ENCODE data around the gene SLC16A11. TPM values are rescaled to one million over a fixed set of nuclear protein-coding genes. Genes with fewer than 3 reads are reported as not detected.

SLC16A11 gene
- total and polyA plus RNA-seq, 2 donors (not counting 1 experiment from before 2014, with no cell fraction given) = 10.0 to 31.9 TPM

GRCh38 chr17:7016886-7017826 is 26.7 kb downstream of the SLC16A11 start:
- peaks cover 28 to 44% of the 10 kb centered on the region in 2 donors for H3K4me1 ChIP-seq (ENCODE audit: control insufficient read depth in 2 of 2, insufficient read depth in 2 of 2, low read length in 2 of 2)
- H4K20me1 ChIP-seq (ENCODE audit: control insufficient read depth, insufficient read depth, low read length, poor library complexity, severe bottlenecking) = no peaks in the 10 kb centered on the region
- DNase-seq = peak; percentile 17
- H3K9ac ChIP-seq (ENCODE audit: low read length) = no peak overlapping the region
- POLR2A ChIA-PET = interaction anchor here (1.1 kb wide), 1 partner anchor 9 kb away, joined by 3 read pairs; no protein-coding TSS in a partner anchor
- CTCF ChIA-PET = interaction anchor here (0.6 to 2.0 kb wide), 6 partner anchors 12 to 251 kb away, joined by 3 to 7 read pairs (median 4); partner anchors contain the start of gene SLC16A13
- H3K9me3 Mint-ChIP-seq (ENCODE audit: insufficient read depth) = no peaks in the 10 kb centered on the region
- H3K27me3 ChIP-seq (replicated peaks in 1 of 4; ENCODE audit: control extremely low read depth in 1 of 4, control insufficient read depth in 3 of 4, insufficient read depth in 4 of 4, low read length in 3 of 4) = no peaks in the 10 kb centered on the region
- H3K4me3 ChIP-seq (ENCODE audit: control extremely low read depth in 1 of 5, extremely low read depth in 1 of 5, insufficient read depth in 1 of 5, low read depth in 2 of 5, low read length in 4 of 5) = no peak overlapping the region
- no peak overlapping the region for H3K27ac ChIP-seq (ENCODE audit: low read length in 2 of 2)
- peaks cover 0 to 20% of the 10 kb centered on the region in 2 experiments for H3K36me3 ChIP-seq (replicated peaks in 1 of 2; ENCODE audit: control extremely low read depth in 1 of 2, control insufficient read depth in 1 of 2, extremely low read depth in 1 of 2, insufficient read depth in 2 of 2, low read length in 1 of 2)
- peak overlapping the region; percentile 96 for H3K27ac Mint-ChIP-seq
- TF ChIP-seq CTCF (IDR thresholded peaks at IDR 0.05) = no peak
- TF ChIP-seq EZH2 (IDR thresholded peaks at IDR 0.05; ENCODE audit: borderline replicate concordance, insufficient read depth, low read depth, low read length, poor library complexity, severe bottlenecking) = no peak
- peaks cover 28% of the 10 kb centered on the region for H3K79me2 ChIP-seq (ENCODE audit: control insufficient read depth, insufficient read depth, low read length)
- peaks cover 41% of the 10 kb centered on the region for H3K4me1 Mint-ChIP-seq
- 94% methylated on average over 14 of the region's 20 CpGs for WGBS (ENCODE audit: insufficient coverage)
- no peak overlapping the region for H3K4me2 ChIP-seq (replicated peaks; ENCODE audit: low read depth, low read length, poor library complexity, severe bottlenecking)
- H3K9me3 ChIP-seq (ENCODE audit: control extremely low read depth in 1 of 3, control insufficient read depth in 2 of 3, insufficient read depth in 1 of 3, low read length in 2 of 3) = peaks cover 0 to 3% (median 0%) of the 10 kb centered on the region in 3 donors
- H3K27me3 Mint-ChIP-seq = no peaks in the 10 kb centered on the region
- intact Hi-C loops (cut with micrococcal nuclease) = loop anchor here (10.0 kb wide), 2 partner anchors 558 to 818 kb away; partner anchors contain the start of genes CD68 and KDM6B
- H3K4me3 Mint-ChIP-seq = peak overlapping the region; percentile 41
- no peak overlapping the region for H2AFZ ChIP-seq (ENCODE audit: insufficient read depth, low read depth, low read length, poor library complexity, severe bottlenecking)
- ATAC-seq (ENCODE audit: low read depth) = no peak

Data from B cell (primary cell).